Liver (tissue), 9 donors: ENCODE data around the gene DGKE. TPM values are rescaled to one million over a fixed set of nuclear protein-coding genes. Genes with fewer than 3 reads are reported as not detected.

Source experiments
- DNase-seq: peaks from one replicate; pipeline ENCODE4 v3.0.0-alpha.2; 2017; ENCODE audit warnings: low spot score
- H3K27ac ChIP-seq, 2 donors: one replicate each; pipeline ENCODE4 v1.7.0; 2013; ENCODE audit warnings: inconsistent platforms in 2 of 2, low read length in 2 of 2, control low read depth in 1 of 2, low read depth in 1 of 2, mild to moderate bottlenecking in 1 of 2
- H3K27me3 ChIP-seq, 4 donors: one replicate each; pipeline versions ENCODE4 v1.6.1 to v1.7.0; 2013; ENCODE audit warnings: low read length in 3 of 4, inconsistent platforms in 1 of 4, mild to moderate bottlenecking in 1 of 4, moderate library complexity in 1 of 4; ENCODE audit not compliant: control insufficient read depth in 4 of 4, insufficient read depth in 4 of 4
- H3K36me3 ChIP-seq, 4 donors: one replicate each; pipeline versions ENCODE4 v1.6.1 to v1.7.0; 2013; ENCODE audit warnings: low read length in 3 of 4, mild to moderate bottlenecking in 3 of 4, low read depth in 1 of 4, moderate library complexity in 1 of 4; ENCODE audit not compliant: control insufficient read depth in 4 of 4, insufficient read depth in 3 of 4
- H3K4me1 ChIP-seq, 4 donors: one replicate each; pipeline versions ENCODE4 v1.6.1 to v1.7.0; 2013; ENCODE audit warnings: low read length in 3 of 4, mild to moderate bottlenecking in 3 of 4, moderate library complexity in 1 of 4; ENCODE audit not compliant: control insufficient read depth in 4 of 4, insufficient read depth in 4 of 4
- H3K4me3 ChIP-seq, 3 donors: one replicate each; pipeline versions ENCODE4 v1.6.1 to v1.7.0; 2013; ENCODE audit warnings: low read length in 3 of 3, control low read depth in 1 of 3, low read depth in 1 of 3, mild to moderate bottlenecking in 1 of 3
- H3K9ac ChIP-seq, 2 donors: one replicate each; pipeline ENCODE4 v1.7.0; 2013; ENCODE audit warnings: low read length in 2 of 2, mild to moderate bottlenecking in 2 of 2, moderate library complexity in 2 of 2, control low read depth in 1 of 2, low read depth in 1 of 2
- H3K9me3 ChIP-seq, 4 donors: one replicate each; pipeline versions ENCODE4 v1.6.1 to v1.7.0; 2013; ENCODE audit warnings: low read length in 3 of 4; ENCODE audit not compliant: control insufficient read depth in 4 of 4
- EGR1 ChIP-seq, 2 donors: IDR thresholded peaks; 2 replicates each; pipeline ENCODE4 v1.6.1; 2016 to 2018; ENCODE audit warnings: antibody characterized with exemption in 2 of 2, low read depth in 2 of 2
- FOXA1 ChIP-seq: IDR thresholded peaks from 2 replicates; pipeline ENCODE4 v1.6.1; 2016; ENCODE audit warnings: antibody characterized with exemption
- FOXA2 ChIP-seq: IDR thresholded peaks from 2 replicates; pipeline ENCODE4 v1.6.1; 2016; ENCODE audit warnings: antibody characterized with exemption
- GABPA ChIP-seq, 2 donors: IDR thresholded peaks in 1 of 2; conservative IDR thresholded peaks in 1 of 2; 2 replicates each; pipeline ENCODE4 v1.6.1; 2016; ENCODE audit warnings: antibody characterized with exemption in 2 of 2, mild to moderate bottlenecking in 1 of 2, moderate library complexity in 1 of 2
- HNF4A ChIP-seq, 2 donors: conservative IDR thresholded peaks; 2 replicates each; pipeline ENCODE4 v1.6.1; 2016; ENCODE audit warnings: antibody characterized with exemption in 2 of 2, mild to moderate bottlenecking in 2 of 2
- HNF4G ChIP-seq: IDR thresholded peaks from 2 replicates; pipeline ENCODE4 v1.6.1; 2016; ENCODE audit warnings: antibody characterized with exemption
- JUND ChIP-seq, 2 donors: IDR thresholded peaks; 2 replicates each; pipeline ENCODE4 v1.6.1; 2016; ENCODE audit warnings: antibody characterized with exemption in 2 of 2
- NR2F2 ChIP-seq: IDR thresholded peaks from 2 replicates; pipeline ENCODE4 v1.6.1; 2016; ENCODE audit warnings: antibody characterized with exemption
- RAD21 ChIP-seq, 2 donors: IDR thresholded peaks; 2 replicates each; pipeline ENCODE4 v1.6.1; 2016; ENCODE audit warnings: antibody characterized with exemption in 2 of 2, mild to moderate bottlenecking in 2 of 2
- RXRA ChIP-seq, 2 donors: IDR thresholded peaks; 2 replicates each; pipeline ENCODE4 v1.6.1; 2017 to 2018; ENCODE audit warnings: antibody characterized with exemption in 2 of 2, mild to moderate bottlenecking in 1 of 2
- SP1 ChIP-seq: IDR thresholded peaks from 2 replicates; pipeline ENCODE4 v1.6.1; 2018; ENCODE audit warnings: antibody characterized with exemption, mild to moderate bottlenecking
- TAF1 ChIP-seq: conservative IDR thresholded peaks from 2 replicates; pipeline ENCODE4 v1.6.1; 2016; ENCODE audit warnings: antibody characterized with exemption, mild to moderate bottlenecking
- YY1 ChIP-seq: IDR thresholded peaks from 2 replicates; pipeline ENCODE4 v1.6.1; 2016; ENCODE audit warnings: antibody characterized with exemption, mild to moderate bottlenecking
- WGBS: extraction: QIAGEN DNeasy Blood & Tissue Kit; methylation state at CpG from one replicate; pipeline ENCODE4 v1.1.7; 2013; 5-methylcytosine and 5-hydroxymethylcytosine counted together
- polyA plus RNA-seq, 2 donors: library from polyadenylated mRNA; stranded (reverse) in 1 of 2; unstranded in 1 of 2; fragments of 200-250 nt in 1 of 2; fragments of >200 nt in 1 of 2; fragmentation: Nextera tagmentation in 1 of 2; extraction: Ambion mirVana in 1 of 2; gene quantifications; one replicate each; pipeline versions ENCODE4 v1.2.1 to v1.2.3, GENCODE V29; 2013 to 2015
- total RNA-seq, 2 donors: library from RNA; depleted of rRNA; stranded (reverse); fragments of >200 nt; gene quantifications; one replicate each; pipeline ENCODE4 v1.2.3, GENCODE V29; 2014
- TF ChIP-seq, protein P1 (sequence below): fragments of 150-350 bp; IDR thresholded peaks from 2 replicates; pipeline ENCODE4 v1.5.1; 2017; ENCODE audit warnings: improper control_type of control experiment, low read depth, low read length; ENCODE audit not compliant: missing input control
- TF ChIP-seq, protein P2 (sequence below): IDR thresholded peaks from 2 replicates; pipeline ENCODE4 v1.6.1; 2016; ENCODE audit warnings: antibody characterized with exemption
- TF ChIP-seq, protein P3 (sequence below): IDR thresholded peaks from 2 replicates; pipeline ENCODE4 v1.6.1; 2016; ENCODE audit warnings: antibody characterized with exemption
- TF ChIP-seq, protein P4 (sequence below): IDR thresholded peaks from 2 replicates; pipeline ENCODE4 v1.6.1; 2016; ENCODE audit warnings: antibody characterized with exemption, mild to moderate bottlenecking
- TF ChIP-seq, protein P5 (sequence below): IDR thresholded peaks from 2 replicates; pipeline ENCODE4 v1.6.1; 2016; ENCODE audit warnings: antibody characterized with exemption
- donor health status: healthy.
- donor health status: healthy.
- donor health status: healthy.
- donor health status: healthy.
- donor health status: healthy.

The DGKE gene
- total and polyA plus RNA-seq, 4 donors, result 1.0 to 5.9 (median 2.8) TPM

DNA sequence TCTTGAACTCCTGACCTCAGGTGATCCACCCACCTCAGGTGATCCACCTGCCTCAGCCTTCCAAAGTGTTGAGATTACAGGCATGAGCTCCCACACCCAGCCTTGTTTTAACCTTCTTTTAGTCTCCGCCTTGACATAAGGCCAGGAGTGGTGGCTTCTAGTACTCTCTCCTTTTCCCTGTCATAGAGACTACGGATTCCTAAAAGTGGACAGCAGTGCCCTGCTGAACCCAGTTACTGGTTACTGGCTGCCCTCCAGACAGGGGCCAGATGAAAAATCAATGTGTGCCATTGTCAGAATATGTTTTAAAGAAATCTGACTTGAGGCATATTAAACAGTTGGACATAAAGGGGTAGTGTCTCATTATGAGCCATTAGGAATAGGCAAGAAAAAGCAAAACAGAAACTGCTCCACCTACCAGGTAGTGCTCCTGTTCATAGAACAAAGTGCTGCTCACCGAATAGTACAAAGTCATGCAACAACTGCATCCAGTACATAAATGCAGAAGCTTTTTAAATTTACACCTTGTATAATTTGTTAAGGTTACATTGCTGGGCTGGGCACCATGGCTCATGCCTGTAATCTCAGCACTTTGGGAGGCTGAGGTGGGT is 47.8 kb downstream of the DGKE start:
- Histone ChIP-seq H3K36me3 (peaks cover 0 to 3% (median 2%) of the 10 kb centered on the region in 4 donors), H3K27ac (no peak overlapping the region), H3K4me1 (peaks cover 0 to 10% (median 4%) of the 10 kb centered on the region in 4 donors), H3K9me3 (no peaks in the 10 kb centered on the region), H3K9ac (no peak overlapping the region), H3K4me3 (no peak overlapping the region), H3K27me3 (no peaks in the 10 kb centered on the region)
- TF ChIP-seq, protein P1, sequence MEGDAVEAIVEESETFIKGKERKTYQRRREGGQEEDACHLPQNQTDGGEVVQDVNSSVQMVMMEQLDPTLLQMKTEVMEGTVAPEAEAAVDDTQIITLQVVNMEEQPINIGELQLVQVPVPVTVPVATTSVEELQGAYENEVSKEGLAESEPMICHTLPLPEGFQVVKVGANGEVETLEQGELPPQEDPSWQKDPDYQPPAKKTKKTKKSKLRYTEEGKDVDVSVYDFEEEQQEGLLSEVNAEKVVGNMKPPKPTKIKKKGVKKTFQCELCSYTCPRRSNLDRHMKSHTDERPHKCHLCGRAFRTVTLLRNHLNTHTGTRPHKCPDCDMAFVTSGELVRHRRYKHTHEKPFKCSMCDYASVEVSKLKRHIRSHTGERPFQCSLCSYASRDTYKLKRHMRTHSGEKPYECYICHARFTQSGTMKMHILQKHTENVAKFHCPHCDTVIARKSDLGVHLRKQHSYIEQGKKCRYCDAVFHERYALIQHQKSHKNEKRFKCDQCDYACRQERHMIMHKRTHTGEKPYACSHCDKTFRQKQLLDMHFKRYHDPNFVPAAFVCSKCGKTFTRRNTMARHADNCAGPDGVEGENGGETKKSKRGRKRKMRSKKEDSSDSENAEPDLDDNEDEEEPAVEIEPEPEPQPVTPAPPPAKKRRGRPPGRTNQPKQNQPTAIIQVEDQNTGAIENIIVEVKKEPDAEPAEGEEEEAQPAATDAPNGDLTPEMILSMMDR, result no peak
- TF ChIP-seq EGR1 (IDR thresholded peaks at IDR 0.05; ENCODE audit: low read depth in 2 of 2), result no peak
- TF ChIP-seq HNF4A (conservative IDR thresholded peaks at IDR 0.05), result no peak
- TF ChIP-seq RAD21 (IDR thresholded peaks at IDR 0.05), result no peak
- TF ChIP-seq FOXA1, result no peak
- no peak for TF ChIP-seq YY1
- TF ChIP-seq RXRA (IDR thresholded peaks at IDR 0.05), result no peak
- TF ChIP-seq GABPA (IDR thresholded peaks at IDR 0.05 in 1 of 2, conservative IDR thresholded peaks at IDR 0.05 in 1 of 2), result no peak
- no peak for TF ChIP-seq FOXA2
- TF ChIP-seq, protein P2, sequence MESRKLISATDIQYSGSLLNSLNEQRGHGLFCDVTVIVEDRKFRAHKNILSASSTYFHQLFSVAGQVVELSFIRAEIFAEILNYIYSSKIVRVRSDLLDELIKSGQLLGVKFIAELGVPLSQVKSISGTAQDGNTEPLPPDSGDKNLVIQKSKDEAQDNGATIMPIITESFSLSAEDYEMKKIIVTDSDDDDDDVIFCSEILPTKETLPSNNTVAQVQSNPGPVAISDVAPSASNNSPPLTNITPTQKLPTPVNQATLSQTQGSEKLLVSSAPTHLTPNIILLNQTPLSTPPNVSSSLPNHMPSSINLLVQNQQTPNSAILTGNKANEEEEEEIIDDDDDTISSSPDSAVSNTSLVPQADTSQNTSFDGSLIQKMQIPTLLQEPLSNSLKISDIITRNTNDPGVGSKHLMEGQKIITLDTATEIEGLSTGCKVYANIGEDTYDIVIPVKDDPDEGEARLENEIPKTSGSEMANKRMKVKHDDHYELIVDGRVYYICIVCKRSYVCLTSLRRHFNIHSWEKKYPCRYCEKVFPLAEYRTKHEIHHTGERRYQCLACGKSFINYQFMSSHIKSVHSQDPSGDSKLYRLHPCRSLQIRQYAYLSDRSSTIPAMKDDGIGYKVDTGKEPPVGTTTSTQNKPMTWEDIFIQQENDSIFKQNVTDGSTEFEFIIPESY, result no peak
- no peak for TF ChIP-seq NR2F2
- WGBS, result 69% methylated on average over 3 of the region's 3 CpGs
- DNase-seq, result no peak

DNA sequence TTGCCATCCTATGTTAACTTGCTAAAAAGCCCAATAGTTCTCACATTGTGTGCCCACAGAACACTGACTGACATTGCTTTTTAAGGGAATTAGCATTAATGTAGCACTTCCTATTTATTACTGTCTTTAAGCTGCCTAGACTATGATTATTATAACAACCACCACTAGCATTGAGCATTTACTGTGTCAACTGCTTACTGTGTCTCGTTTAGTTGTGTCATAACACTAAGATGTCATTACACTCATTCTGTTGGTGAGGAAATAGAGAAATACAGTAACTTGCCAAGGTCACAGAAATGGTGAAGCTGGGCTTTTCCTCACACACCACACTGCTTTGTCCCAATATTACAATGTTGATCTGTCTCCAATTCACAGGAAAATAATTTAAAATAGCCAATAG is 49.7 kb downstream of the DGKE start:
- Histone ChIP-seq H3K36me3 (peaks cover 0 to 14% (median 9%) of the 10 kb centered on the region in 4 donors), H3K4me3 (no peak overlapping the region), H3K27ac (no peak overlapping the region), H3K4me1 (peaks cover 0 to 10% (median 4%) of the 10 kb centered on the region in 4 donors), H3K27me3 (no peaks in the 10 kb centered on the region), H3K9ac (no peak overlapping the region), H3K9me3 (peaks cover 0 to 3% (median 0%) of the 10 kb centered on the region in 4 donors)
- 23% methylated on average over 1 of the region's 1 CpG for WGBS
- TF ChIP-seq HNF4G, result no peak
- TF ChIP-seq, protein P1, result no peak
- no peak for TF ChIP-seq HNF4A (conservative IDR thresholded peaks at IDR 0.05)
- no peak for TF ChIP-seq FOXA2
- no peak for TF ChIP-seq NR2F2
- no peak for TF ChIP-seq YY1
- no peak for TF ChIP-seq GABPA (IDR thresholded peaks at IDR 0.05 in 1 of 2, conservative IDR thresholded peaks at IDR 0.05 in 1 of 2)
- no peak for TF ChIP-seq FOXA1
- TF ChIP-seq RXRA (IDR thresholded peaks at IDR 0.05), result no peak
- no peak for TF ChIP-seq RAD21 (IDR thresholded peaks at IDR 0.05)
- TF ChIP-seq EGR1 (IDR thresholded peaks at IDR 0.05; ENCODE audit: low read depth in 2 of 2), result no peak
- TF ChIP-seq, protein P3, sequence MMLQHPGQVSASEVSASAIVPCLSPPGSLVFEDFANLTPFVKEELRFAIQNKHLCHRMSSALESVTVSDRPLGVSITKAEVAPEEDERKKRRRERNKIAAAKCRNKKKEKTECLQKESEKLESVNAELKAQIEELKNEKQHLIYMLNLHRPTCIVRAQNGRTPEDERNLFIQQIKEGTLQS, result no peak
- TF ChIP-seq, protein P2, result no peak
- no peak for TF ChIP-seq SP1
- no peak for TF ChIP-seq JUND (IDR thresholded peaks at IDR 0.05)
- TF ChIP-seq, protein P4, sequence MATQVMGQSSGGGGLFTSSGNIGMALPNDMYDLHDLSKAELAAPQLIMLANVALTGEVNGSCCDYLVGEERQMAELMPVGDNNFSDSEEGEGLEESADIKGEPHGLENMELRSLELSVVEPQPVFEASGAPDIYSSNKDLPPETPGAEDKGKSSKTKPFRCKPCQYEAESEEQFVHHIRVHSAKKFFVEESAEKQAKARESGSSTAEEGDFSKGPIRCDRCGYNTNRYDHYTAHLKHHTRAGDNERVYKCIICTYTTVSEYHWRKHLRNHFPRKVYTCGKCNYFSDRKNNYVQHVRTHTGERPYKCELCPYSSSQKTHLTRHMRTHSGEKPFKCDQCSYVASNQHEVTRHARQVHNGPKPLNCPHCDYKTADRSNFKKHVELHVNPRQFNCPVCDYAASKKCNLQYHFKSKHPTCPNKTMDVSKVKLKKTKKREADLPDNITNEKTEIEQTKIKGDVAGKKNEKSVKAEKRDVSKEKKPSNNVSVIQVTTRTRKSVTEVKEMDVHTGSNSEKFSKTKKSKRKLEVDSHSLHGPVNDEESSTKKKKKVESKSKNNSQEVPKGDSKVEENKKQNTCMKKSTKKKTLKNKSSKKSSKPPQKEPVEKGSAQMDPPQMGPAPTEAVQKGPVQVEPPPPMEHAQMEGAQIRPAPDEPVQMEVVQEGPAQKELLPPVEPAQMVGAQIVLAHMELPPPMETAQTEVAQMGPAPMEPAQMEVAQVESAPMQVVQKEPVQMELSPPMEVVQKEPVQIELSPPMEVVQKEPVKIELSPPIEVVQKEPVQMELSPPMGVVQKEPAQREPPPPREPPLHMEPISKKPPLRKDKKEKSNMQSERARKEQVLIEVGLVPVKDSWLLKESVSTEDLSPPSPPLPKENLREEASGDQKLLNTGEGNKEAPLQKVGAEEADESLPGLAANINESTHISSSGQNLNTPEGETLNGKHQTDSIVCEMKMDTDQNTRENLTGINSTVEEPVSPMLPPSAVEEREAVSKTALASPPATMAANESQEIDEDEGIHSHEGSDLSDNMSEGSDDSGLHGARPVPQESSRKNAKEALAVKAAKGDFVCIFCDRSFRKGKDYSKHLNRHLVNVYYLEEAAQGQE, result no peak
- TF ChIP-seq TAF1, result no peak
- TF ChIP-seq, protein P5, sequence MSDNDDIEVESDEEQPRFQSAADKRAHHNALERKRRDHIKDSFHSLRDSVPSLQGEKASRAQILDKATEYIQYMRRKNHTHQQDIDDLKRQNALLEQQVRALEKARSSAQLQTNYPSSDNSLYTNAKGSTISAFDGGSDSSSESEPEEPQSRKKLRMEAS, result no peak
- DNase-seq, result no peak
